ENCODE measurements around the gene MED10.
"Not testable (repeated sequence)": the region's sequence is repeated elsewhere in the genome, so short reads cannot be mapped to it uniquely, and the experiment has no call there.

The MED10 gene

DNA sequence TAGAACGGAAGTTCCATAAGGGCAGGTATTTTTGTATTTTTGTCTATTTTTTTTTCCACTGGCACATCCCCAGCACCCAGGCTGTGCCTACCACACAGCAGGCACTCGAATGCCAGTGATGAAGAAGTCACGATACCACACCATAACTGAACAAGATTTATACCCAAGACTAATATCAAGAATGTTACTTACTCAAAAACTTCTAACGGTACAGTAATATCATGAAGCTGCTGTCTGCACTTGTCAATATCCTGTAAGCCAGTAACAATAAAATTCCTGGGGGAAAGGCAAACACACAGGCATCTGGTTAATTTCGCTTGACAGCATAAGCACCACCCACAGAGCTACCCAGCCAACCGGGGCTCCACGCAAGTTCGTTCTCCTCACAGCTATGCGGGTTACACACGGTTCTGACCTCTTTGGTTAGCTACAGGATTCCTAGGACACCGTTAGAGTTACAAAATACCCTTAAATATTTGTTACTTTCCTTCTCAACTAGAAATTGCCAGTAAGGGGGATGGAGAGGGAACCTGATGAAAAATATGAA, 1.3 kb downstream of the MED10 start:
- no peak for DNase-seq (ENCODE audit: low read depth, low spot score)

DNA sequence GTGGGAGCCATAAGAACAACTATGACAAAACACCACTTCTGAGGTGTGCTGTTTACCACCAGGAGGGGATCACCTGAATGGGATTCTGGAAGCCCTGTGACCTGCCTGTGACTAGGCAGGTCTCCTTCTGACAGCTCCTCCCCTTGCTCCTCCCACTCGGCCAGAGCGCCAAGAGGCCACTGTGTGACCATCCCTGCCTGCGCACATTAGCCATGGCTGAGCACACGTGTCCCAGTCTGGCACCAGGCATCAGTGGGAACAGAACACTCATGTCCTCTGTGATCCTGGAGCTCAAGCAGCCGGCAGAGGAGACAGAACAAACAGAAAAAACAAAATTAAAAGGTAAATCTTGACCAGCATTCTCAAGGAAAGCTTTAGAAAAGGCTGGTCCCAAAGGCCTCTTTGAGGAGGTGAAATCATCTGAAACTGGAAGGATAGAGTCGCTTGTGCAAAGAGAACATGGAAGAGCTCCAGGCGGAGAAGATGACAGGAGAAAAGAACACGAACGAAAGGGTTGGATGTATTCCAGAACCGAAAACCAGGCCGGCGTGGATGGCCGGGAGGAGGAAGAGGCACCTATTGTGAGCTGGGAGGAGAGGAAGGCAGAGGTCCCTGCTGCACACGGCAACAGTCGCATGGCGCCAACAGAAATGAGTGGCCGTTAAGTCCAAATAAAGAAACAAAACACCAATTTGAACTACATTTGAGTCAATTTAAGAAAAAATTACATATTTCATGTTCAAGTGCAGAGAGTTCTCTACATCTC, 5.1 kb downstream of the MED10 start:
- DNase-seq (ENCODE audit: low read depth, low spot score): no peak

DNA sequence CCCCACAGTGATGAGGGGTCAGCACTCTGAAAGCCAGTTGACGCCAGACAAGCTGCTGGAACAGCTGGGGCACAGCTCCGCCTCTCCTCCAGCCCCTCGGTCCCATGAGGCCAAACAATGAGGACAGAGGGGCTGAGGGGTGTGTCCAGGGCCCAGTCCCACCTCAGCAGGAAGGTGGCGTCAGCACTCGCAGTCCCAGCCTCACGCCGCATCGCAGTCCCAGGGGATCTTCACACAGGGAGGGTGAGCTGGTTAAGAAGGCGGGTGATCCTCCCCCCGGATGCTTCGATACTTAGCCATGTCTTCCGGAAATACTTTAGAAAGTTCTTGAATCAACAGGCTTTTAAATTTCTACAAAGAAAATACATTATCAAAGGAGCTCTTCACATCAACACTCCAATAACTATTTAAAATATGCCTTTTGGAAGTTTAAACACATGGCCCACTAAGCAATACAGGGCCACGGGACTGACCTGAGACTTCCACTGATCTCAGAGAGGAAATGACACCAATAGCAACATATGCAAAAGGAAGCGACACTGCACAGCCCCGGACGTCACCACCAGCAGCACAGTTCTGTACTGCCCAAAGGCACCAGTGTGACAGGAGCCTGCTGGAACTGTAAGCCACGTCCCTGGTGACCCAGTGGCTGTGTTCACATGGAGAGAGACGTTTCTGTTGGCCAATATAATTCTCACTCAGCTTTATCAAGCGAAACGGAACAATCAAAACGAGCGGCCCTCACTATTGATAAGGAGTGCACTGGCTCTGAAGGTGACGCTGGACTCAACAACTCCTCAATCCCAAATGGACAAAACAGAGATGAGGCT, 5.9 kb downstream of the MED10 start:
- no peak for DNase-seq (ENCODE audit: low read depth, low spot score)

DNA sequence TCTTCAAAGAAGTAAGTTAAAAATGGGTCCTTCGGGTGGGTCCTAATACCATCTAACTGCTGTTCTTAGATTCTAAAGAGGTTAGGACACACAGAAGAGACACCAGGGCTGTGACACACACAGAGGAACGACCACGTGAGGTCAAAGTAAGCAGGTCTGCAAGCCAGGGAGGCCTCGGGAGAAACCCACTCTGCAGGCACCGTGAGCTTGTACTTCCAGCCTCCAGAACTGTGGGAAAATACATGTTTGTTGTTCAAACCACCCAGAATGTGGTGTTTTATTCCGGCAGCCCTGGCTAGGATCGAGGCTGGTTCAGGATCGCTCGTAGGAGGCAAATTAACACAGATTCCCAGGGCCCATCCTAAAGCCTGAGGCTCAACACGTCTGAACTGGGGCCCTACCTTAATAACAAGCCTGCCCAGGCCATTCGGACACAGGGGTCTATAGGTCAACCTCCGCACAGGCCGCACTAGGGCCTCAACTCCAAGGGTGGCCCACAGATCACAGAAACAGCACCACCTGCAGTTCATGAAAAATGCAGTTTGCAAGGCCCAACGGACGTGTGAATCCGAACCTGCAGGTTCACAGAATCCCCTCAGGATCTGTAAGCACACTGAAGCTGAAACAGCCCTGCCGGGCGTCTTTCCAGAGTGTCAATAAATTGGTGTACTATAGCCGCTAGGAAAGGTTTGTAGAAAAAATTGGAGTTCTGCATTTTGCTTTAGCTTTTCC, 7.1 kb downstream of the MED10 start:
- DNase-seq (ENCODE audit: low read depth, low spot score): no peak

DNA sequence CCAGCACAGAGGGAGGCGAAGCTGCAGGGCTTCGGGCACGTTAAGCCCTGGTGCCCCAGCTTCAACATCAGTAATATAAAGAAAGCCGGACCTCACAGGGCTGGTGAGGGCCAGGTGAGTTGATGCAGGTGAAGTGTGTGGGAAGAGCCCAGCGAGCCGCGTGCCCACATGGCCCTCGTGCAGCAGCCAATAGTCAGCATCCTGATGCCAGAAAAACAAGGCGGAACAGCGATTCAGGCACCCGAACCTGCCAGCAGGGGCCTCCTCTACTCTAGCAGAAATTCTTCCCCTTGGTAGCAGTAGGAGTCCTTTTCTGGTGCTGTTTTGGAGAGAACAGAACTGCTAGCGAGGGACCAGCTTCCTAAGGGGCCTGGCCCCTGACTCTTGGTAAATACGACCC, 7.8 kb downstream of the MED10 start:
- DNase-seq (ENCODE audit: low read depth, low spot score): no peak

DNA sequence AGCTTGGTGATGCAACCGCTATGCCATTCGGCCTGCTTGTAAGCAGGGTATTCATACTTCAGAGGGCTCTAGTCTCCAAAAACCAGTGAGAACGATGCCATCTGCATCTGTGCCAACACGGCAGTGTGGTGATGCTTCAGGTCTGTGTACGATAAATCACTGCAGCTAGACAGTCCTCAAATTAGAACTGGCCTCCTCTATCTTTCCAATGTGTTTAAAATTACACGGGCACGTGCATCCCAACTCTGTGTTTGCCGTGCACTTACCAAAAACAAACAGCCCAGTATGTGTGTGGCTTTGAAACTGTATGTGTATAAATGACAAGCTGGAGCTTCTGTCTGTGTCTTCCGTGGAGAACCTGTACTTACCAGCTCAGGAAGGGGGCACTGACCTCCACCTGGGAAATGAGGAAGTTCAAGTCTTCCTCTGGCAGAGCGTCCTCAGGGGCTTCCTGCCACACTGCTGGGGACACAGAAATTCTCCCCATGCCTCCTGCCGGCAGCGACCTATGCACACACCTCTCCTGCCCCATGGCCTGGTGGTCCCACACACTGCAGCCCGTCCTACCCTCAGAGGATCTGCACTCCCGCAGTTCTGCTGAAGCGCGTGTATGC, 12.3 kb downstream of the MED10 start:
- DNase-seq (ENCODE audit: low read depth, low spot score): no peak

DNA sequence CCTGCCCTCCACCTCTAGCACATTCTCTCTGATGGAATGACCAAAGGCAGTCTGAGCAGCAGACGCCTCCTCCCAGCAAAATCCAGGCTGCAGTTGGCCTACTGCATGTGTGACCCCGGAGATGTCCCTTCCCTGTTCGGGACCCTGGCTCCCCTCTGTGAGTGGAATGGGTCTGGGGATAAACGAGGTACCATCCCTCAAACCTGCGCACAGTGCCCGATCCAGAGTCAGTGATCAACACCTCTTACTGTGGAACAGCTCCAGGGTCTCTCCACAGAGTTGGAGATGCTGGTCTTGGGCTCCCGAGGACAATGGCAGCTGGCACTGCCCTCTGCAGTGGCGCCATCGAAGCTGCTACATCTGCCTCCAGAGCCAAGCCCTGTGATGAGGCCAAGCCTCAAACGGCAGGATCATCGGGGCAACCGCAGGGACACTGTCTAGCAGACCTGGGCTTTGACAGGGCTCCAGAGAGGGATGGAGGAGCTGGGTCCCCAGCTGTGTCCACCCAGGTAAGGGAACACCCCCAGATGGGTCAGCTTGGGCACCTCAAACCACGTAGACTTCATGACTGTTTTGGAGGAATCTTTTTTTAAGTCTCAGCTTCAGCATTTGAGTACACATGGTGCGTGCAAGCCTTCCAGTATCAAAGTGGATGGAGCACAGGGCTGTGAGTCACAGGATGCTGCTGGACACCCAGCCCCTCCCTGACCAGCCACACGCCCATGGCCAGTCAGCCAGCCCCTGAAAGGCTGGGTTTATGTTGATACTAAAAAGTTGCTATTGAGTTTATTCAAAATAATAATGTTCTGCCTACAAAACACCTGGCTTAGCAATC, 13.0 kb downstream of the MED10 start:
- DNase-seq (ENCODE audit: low read depth, low spot score): no peak

DNA sequence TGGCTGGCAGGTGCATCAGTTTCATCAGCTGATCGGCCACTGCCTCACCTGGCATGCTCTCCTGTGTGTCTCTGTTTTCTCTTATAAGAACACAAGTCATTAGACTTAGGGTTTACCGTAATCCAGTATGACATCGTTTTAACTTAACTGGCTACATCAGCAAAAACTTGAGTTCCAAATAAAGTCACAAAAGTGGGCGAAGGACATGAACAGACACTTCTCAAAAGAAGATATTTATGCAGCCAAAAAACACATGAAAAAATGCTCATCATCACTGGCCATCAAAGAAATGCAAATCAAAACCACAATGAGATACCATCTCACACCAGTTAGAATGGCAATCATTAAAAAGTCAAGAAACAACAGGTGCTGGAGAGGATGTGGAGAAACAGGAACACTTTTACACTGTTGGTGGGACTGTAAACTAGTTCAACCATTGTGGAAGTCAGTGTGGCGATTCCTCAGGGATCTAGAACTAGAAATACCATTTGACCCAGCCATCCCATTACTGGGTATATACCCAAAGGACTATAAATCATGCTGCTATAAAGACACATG, 14.8 kb downstream of the MED10 start:
- not testable (repeated sequence) for DNase-seq (ENCODE audit: low read depth, low spot score)

DNA sequence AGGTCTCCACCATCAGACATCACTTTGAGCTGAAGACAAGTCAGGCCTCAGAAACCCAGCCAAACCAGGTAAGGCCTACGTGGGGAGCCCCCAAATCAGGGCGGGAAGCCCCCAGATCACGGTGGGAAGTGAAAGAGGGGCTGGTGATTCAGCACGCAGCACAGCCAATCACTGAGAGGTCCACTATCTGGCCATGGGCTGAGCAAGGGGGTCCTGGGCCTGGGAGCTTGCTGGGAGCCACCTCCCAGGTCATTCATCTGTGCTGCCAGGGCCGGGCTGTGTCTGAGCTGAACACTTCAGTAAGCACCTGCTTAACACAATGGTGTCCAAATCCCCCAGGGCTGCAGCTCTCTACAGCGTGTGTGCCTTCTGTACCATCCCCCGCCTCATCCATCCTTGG, 15.5 kb downstream of the MED10 start:
- DNase-seq (ENCODE audit: low read depth, low spot score): no peak

DNA sequence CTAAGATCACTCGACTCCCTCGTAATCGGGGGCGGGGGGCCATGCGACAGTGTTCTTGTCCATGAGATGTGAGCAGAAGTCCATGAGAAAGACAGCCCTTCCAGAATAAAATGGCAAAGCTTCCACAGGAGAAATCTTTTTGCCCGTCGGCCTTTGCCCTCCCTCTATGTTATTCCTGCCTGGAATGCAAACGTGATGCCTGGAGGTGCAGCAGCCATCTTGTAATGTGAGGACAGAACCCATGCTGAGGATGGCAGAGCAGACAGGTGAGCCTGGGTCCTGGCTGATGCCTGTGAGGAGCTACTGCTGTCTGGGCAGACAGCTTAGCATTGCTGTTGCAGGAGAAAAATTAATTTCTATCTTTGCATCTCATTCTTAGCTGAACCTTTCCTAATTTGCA, 17.2 kb downstream of the MED10 start:
- DNase-seq (ENCODE audit: low read depth, low spot score): no peak

DNA sequence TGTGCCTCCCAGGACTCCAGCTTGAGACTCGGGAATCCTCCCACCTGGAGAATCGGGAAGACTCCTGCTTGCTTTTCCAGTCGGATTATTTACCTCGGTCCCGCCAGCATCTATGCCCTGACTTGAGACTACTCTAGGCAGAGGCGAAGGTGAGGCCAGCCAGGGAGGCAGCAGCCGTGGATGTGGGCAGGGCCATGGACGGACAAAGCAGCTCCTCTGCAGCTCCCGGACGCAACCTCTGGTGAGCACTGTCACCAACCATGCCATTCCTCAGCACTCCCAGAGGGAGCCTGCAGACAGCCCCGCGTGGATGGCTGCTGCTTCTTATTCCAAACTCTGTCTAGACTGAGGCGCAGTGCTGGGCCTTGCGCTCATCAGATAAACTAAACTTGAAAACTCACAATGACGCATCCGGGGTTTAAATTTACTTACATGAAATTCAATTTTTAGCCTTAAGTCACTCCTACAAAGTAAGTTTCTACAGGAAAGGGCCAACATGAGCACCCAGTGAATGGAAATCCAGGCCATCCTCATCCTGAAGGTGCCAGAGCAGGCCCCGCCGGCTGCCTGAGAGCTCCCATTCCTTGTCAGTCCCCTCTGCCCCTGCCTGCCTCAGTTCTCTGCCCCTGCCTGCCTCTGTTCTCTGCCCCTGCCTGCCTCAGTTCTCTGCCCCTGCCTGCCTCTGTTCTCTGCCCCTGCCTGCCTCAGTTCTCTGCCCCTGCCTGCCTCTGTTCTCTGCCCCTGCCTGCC, 17.8 kb downstream of the MED10 start:
- DNase-seq (ENCODE audit: low read depth, low spot score): no peak

DNA sequence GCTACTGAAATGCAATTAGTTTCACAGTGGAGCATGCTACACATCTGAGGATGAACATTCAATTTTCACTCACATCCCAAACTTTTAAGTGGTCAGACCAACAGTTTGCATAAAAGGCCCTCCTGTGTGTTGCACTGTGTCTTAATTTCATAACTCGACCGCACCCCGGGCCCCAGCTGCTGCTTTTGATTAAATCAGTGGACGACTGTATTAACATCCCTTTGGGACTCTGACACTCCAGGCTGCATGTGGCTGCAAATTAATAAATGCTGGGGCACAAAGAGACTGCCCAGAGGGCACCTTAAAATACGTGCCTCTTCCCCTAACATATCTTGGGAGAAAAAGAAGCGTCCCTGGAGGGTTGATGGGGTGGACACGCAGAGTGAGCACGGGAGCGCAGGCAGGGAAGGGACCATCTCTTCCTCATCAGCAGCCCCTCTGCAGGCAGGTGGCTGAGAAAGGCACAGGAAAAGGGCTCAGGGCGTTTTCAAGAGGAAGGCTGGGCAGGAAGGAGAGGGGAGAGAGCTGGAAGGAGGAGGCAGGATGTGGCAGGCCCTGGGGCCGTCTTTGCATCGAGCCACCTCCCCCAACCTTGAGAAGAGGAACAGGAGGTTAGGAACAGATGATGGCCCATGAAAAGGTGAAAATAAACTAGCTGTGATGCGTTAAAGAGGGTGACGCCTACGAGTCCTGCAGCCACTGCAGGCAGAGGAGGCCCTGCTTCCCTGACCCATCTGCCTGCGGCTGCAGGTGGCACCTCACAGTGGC, 18.6 kb downstream of the MED10 start:
- DNase-seq (ENCODE audit: low read depth, low spot score): no peak

DNA sequence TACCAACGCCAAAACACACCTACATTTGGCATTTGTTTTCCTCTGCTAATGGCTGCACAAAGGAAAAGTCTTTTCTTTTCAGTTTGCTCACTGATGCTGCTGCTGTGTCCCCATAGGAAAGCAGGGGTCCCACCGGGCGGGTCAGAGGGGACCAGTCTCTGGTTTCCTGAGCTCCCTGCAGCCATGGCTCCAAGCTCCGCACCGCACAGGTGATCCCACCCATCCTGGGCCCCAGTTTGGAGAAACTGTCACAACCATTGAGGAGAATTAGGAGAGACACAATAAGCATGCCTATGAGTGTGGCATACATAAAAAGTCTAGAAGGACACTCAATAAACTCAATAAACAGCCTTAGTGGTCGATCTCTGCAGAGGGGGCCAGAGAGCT, 19.9 kb downstream of the MED10 start:
- DNase-seq (ENCODE audit: low read depth, low spot score): no peak

DNA sequence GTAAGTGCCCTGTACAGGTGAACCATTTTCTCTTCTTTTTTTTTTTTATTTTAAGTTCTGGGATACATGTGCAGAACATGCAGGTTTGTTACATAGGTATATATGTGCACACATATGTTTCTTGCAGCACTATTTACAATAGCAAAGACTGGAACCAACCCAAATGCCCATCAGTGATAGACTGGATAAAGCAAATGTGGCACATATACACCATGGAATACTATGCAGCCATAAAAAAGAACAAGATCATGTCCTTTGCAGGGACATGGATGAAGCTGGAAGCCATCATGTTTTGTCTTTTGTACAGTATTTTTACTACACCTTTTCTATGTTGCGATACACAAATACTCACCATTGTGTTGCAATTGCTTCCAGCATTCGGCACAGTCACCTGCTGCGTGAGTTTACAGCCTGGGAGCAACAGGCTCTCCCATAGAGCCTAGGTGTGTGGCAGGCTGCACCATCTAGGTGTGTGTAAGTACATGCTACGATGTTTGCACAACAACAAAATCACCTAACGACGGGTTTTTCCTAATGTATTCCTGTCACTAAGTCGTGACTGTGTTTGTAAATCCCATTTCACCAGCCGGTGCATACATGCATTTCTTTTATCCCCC, 20.4 kb downstream of the MED10 start:
- DNase-seq (ENCODE audit: low read depth, low spot score): not testable (repeated sequence)

DNA sequence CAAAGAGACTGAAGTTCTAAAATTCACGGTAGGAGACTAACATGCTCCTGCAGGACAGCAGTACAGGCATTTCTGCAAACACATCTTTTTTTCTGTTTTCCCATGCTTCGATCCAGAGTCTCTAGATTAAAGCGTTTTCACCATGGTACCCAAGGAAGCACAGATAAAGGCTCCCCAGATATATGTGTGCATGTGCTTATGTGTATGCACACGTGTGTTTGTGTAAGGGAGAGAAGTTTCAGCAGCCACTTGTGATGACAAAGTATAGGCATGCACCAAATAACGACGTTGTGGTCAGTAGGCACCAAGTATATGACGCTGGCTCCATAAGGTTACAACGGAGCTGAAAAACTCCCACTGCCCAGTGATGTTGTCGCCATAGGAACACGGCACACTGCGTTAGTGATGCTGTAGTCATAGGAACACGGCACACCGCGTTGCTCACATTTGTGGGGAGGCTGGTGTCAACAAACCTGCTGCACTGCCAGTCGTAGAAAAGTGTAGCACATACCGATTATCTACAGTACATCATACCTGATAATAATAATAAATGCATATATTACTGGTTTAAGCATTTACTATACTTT, 21.7 kb downstream of the MED10 start:
- no peak for DNase-seq (ENCODE audit: low read depth, low spot score)

DNA sequence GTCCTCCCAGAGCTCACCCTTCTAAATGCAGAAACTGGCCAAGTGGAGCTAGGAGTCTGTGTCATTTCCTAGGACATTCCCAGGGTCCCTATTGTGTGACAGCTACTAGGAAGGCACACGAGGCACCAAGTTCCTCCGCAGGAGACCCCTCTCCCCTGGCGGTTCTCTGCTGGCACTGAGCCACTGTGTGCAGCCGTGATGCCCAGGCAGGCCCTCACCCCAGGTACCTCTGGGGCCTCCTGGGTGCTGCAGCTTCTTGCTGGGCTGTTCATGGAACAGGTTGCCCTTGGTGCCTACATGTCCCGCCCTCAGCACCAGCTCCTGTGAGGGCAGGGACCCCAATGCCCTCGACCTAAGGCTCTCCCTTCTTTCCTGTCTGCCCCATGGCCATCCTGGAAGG, 23.1 kb downstream of the MED10 start:
- no peak for DNase-seq (ENCODE audit: low read depth, low spot score)

DNA sequence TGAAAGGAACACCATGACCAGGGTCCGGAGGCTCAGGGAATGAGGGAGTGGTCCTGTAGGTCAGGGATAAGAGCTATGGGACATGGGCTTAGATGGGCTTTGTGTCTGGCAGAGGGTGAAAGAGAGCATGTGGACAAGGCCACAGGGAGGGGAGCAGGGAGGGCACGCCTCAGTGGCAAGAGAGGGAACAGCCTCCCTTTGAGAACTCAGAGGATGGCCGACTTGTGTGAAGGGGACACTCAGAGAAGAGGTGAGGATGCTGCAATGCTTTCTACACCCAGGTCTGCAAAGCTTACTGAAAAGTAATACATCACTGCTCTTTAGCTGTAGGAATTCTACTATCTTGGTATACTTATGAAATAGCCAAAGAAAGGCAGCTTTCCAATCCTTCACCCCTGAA, 23.5 kb downstream of the MED10 start:
- no peak for DNase-seq (ENCODE audit: low read depth, low spot score)

DNA sequence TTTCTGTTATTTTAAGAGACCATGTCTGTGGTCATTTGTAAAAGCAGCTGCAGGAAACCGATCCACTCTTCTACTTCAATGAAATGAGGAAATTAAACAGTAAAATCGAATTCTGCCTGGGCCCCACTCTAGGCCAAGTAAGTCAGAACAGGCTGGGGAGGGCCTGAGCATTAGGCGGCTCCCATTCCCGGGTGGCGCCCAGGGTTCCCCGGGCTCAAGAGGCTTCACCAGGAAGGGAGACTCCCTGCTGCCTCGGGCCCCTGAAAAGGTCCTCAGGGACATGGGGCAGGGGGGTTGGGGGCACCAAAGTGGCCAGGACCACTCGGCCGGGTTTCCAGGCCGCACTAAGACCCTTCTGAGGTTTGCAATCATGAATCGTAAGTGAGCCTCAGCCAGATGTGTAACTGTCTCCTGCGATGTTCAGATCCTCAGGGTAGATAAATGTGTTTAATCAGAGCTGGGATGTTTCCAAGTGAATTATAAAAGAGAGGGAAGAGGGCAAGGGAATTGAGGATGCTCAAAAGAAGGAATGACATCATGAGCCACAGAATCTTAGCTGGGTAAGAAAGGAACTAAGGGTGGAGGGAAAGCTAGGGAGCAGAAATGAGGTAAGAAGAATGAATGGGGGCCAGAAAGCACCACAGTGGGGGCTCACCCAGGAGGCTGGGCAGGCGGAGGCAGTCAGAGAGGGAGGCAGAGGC, 24.6 kb downstream of the MED10 start:
- no peak for DNase-seq (ENCODE audit: low read depth, low spot score)
